ENCODE data around the gene CYP27B1.

The CYP27B1 gene

GRCh38 chr12:57752668-57753000, 14.2 kb downstream of the CYP27B1 start:
- in situ Hi-C loops (cut with HindIII; ENCODE audit: low sequenced_read_pairs) = no loop called here

- in situ Hi-C loops (cut with HindIII; ENCODE audit: low sequenced_read_pairs) = no loop called here
Observed at GRCh38 chr12:57751788-57752667, 14.8 kb downstream of the CYP27B1 start, which contains the start of gene CDK4. CDK4 (minus strand) TSS chr12:57752310; CDS start chr12:57751717, 593 bp downstream.

- in situ Hi-C loops (cut with HindIII; ENCODE audit: low sequenced_read_pairs) = no loop called here
Observed at GRCh38 chr12:57751432-57751787, 15.5 kb downstream of the CYP27B1 start.

- in situ Hi-C loops (cut with HindIII; ENCODE audit: low sequenced_read_pairs) = no loop called here
Observed at GRCh38 chr12:57750561-57751431, 16.1 kb downstream of the CYP27B1 start.

- in situ Hi-C loops (cut with HindIII; ENCODE audit: low sequenced_read_pairs) = loop anchor here (5.0 kb wide), 2 partner anchors 38 to 47 kb away; no protein-coding TSS in a partner anchor
Observed at GRCh38 chr12:57749061-57749460, 17.8 kb downstream of the CYP27B1 start.

- in situ Hi-C loops (cut with HindIII; ENCODE audit: low sequenced_read_pairs) = loop anchor here (5.0 kb wide), 2 partner anchors 41 to 44 kb away; no protein-coding TSS in a partner anchor
Observed at GRCh38 chr12:57746025-57746424, 20.9 kb downstream of the CYP27B1 start.

GRCh38 chr12:57745485-57745881, 21.4 kb downstream of the CYP27B1 start:
- in situ Hi-C loops (cut with HindIII; ENCODE audit: low sequenced_read_pairs) = loop anchor here (5.0 kb wide), 2 partner anchors 42 to 43 kb away; no protein-coding TSS in a partner anchor

- in situ Hi-C loops (cut with HindIII; ENCODE audit: low sequenced_read_pairs) = loop anchor here (5.0 kb wide), 2 partner anchors 42 to 43 kb away; no protein-coding TSS in a partner anchor
Observed at GRCh38 chr12:57744777-57745484, 21.9 kb downstream of the CYP27B1 start, which contains the start of gene TSPAN31. TSPAN31 (plus strand) TSS chr12:57745039; CDS start chr12:57745155, 116 bp downstream.

- in situ Hi-C loops (cut with HindIII; ENCODE audit: low sequenced_read_pairs) = no loop called here
Observed at GRCh38 chr12:57744194-57744776, 22.6 kb downstream of the CYP27B1 start.

- in situ Hi-C loops (cut with HindIII; ENCODE audit: low sequenced_read_pairs) = no loop called here
Observed at GRCh38 chr12:57743769-57744168, 23.1 kb downstream of the CYP27B1 start.

- in situ Hi-C loops (cut with HindIII; ENCODE audit: low sequenced_read_pairs) = no loop called here
Observed at GRCh38 chr12:57741844-57742738, 24.8 kb downstream of the CYP27B1 start.

GRCh38 chr12:57741413-57741789, 25.5 kb downstream of the CYP27B1 start:
- in situ Hi-C loops (cut with HindIII; ENCODE audit: low sequenced_read_pairs) = no loop called here

GRCh38 chr12:57740656-57741412, 26.0 kb downstream of the CYP27B1 start:
- in situ Hi-C loops (cut with HindIII; ENCODE audit: low sequenced_read_pairs) = no loop called here

- in situ Hi-C loops (cut with HindIII; ENCODE audit: low sequenced_read_pairs) = no loop called here
Observed at GRCh38 chr12:57739914-57740538, 26.9 kb downstream of the CYP27B1 start.

GRCh38 chr12:57739387-57739786, 27.5 kb downstream of the CYP27B1 start:
- in situ Hi-C loops (cut with HindIII; ENCODE audit: low sequenced_read_pairs) = no loop called here

- in situ Hi-C loops (cut with HindIII; ENCODE audit: low sequenced_read_pairs) = no loop called here
Observed at GRCh38 chr12:57738661-57739237, 28.1 kb downstream of the CYP27B1 start, which contains the start of gene AGAP2. AGAP2 (minus strand) TSS chr12:57738742; CDS start chr12:57738246, 496 bp downstream.
